Caco-2 (cell line): ENCODE measurements around the gene ZFP1. TPM values are rescaled to one million over a fixed set of nuclear protein-coding genes. Genes with fewer than 3 reads are reported as not detected.
"Not testable (repeated sequence)": the region's sequence is repeated elsewhere in the genome, so short reads cannot be mapped to it uniquely, and the experiment has no call there.

ENCODE experiments used
- BruUV-seq: library from RNA; stranded (reverse); fragments of 400-500 nt; replicated peaks from 2 replicates; lab custom pipeline; 2021; lab: Mats Ljungman, UMichigan
- CTCF ChIA-PET: fragments of 300-600 bp; sonication (Branson Sonifier 250); formaldehyde crosslinking; loops from one replicate; lab custom pipeline; 2022; ENCODE audit warnings: antibody characterized with exemption; lab: Charles Lee
- POLR2A ChIA-PET: fragments of 300-600 bp; sonication (Branson Sonifier 250); formaldehyde crosslinking; loops from one replicate; lab custom pipeline; 2022; ENCODE audit warnings: antibody characterized with exemption; lab: Charles Lee
- DNase-seq, 2 experiments: peaks; one replicate each; pipeline versions ENCODE4 v3.0.0 to v3.0.0-alpha.2; 2020 to 2022
- H3K27me3 ChIP-seq: replicated peaks from 2 replicates; pipeline ENCODE4 v1.6.0; 2011; ENCODE audit warnings: low read length; ENCODE audit not compliant: control insufficient read depth, insufficient read depth
- H3K36me3 ChIP-seq: 2 replicates; pipeline ENCODE4 v1.5.1; 2011; ENCODE audit warnings: low read length; ENCODE audit not compliant: control insufficient read depth, insufficient read depth
- H3K4me1 ChIP-seq: fragments of 250-450 bp; sonication (Bioruptor Pico); 2 replicates; pipeline ENCODE4 v1.5.1; 2020; ENCODE audit warnings: mild to moderate bottlenecking
- H3K4me3 ChIP-seq: 2 replicates; pipeline ENCODE4 v1.5.1; 2011; ENCODE audit warnings: low read depth, mild to moderate bottlenecking, control low read depth, low read length
- H3K9me3 ChIP-seq: fragments of 250-450 bp; sonication (Bioruptor Pico); 2 replicates; pipeline ENCODE4 v1.5.1; 2020; ENCODE audit warnings: mild to moderate bottlenecking, moderate library complexity
- H3K27ac Mint-ChIP-seq: one replicate; pipeline ENCODE4 v1.8.0; 2022; ENCODE audit warnings: mixed read lengths; ENCODE audit not compliant: unreplicated experiment
- H3K27me3 Mint-ChIP-seq: one replicate; pipeline ENCODE4 v1.8.0; 2022; ENCODE audit warnings: mixed read lengths; ENCODE audit not compliant: insufficient read depth, unreplicated experiment
- H3K36me3 Mint-ChIP-seq: one replicate; pipeline ENCODE4 v1.8.0; 2022; ENCODE audit warnings: mild to moderate bottlenecking, mixed read lengths; ENCODE audit not compliant: insufficient read depth, unreplicated experiment
- H3K4me1 Mint-ChIP-seq: one replicate; pipeline ENCODE4 v1.8.0; 2022; ENCODE audit warnings: low read depth, mixed read lengths; ENCODE audit not compliant: unreplicated experiment
- H3K4me3 Mint-ChIP-seq: one replicate; pipeline ENCODE4 v1.8.0; 2022; ENCODE audit warnings: mild to moderate bottlenecking, moderate library complexity, mixed read lengths; ENCODE audit not compliant: unreplicated experiment
- H3K9me3 Mint-ChIP-seq: one replicate; pipeline ENCODE4 v1.8.0; 2022; ENCODE audit warnings: mixed read lengths; ENCODE audit not compliant: unreplicated experiment
- intact Hi-C: fragments of 100-400 bp; cut with micrococcal nuclease; formaldehyde crosslinking; loops from one replicate; pipeline ENCODE4 v1.10.0; 2022; ENCODE audit not compliant: unreplicated experiment
- total RNA-seq: library from RNA; stranded (reverse); gene quantifications from 2 replicates; pipeline ENCODE4 v1.2.3, GENCODE V29; 2022
- TF ChIP-seq, protein P1 (sequence below), 2 experiments: fragments of 200-600 bp in 1 of 2; IDR thresholded peaks; 1 replicate in 1 of 2; 2 replicates in 1 of 2; pipeline versions ENCODE4 v1.5.1 to v1.8.0; 2011 to 2022; ENCODE audit warnings: antibody characterized with exemption in 1 of 2, control low read depth in 1 of 2, inconsistent platforms in 1 of 2, low read depth in 1 of 2, low read length in 1 of 2, mild to moderate bottlenecking in 1 of 2, moderate library complexity in 1 of 2; ENCODE audit not compliant: insufficient read depth in 1 of 2, severe bottlenecking in 1 of 2, unreplicated experiment in 1 of 2

The ZFP1 gene
- total RNA-seq, 1 experiment from 2014 or later, result 11.4 TPM

DNA sequence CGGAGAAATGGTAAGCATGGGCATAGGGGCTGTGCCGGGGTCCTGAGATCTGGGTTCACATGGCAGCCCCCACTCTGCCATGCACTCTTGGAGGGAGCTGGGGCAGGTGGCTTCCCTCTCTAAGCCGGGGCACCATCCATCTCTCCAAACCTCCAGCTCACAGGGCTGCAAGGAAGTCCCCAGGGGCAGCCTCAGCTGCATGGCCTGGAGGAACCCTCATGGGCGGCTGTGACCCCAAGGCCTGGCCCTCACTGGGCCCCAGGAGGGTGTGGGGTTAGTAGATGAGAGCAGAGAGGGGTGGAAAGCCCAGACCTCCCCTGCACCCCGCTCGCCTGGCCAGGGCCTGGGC lies 56.1 kb downstream of the ZFP1 start:
- CTCF ChIA-PET, result no interaction called here
- no TSS peak for BruUV-seq
- Mint-ChIP-seq H3K4me1 (no peaks in the 10 kb centered on the region), H3K27me3 (peaks cover 3% of the 10 kb centered on the region), H3K36me3 (peaks cover 6% of the 10 kb centered on the region), H3K9me3 (no peaks in the 10 kb centered on the region), H3K4me3 (no peak overlapping the region), H3K27ac (no peak overlapping the region)
- H3K36me3 ChIP-seq, result no peaks in the 10 kb centered on the region
- H3K4me3 ChIP-seq, result no peak overlapping the region
- POLR2A ChIA-PET, result no interaction called here
- intact Hi-C loops, result no loop called here
- no peak for DNase-seq
- no peaks in the 10 kb centered on the region for H3K9me3 ChIP-seq
- TF ChIP-seq, protein P1, sequence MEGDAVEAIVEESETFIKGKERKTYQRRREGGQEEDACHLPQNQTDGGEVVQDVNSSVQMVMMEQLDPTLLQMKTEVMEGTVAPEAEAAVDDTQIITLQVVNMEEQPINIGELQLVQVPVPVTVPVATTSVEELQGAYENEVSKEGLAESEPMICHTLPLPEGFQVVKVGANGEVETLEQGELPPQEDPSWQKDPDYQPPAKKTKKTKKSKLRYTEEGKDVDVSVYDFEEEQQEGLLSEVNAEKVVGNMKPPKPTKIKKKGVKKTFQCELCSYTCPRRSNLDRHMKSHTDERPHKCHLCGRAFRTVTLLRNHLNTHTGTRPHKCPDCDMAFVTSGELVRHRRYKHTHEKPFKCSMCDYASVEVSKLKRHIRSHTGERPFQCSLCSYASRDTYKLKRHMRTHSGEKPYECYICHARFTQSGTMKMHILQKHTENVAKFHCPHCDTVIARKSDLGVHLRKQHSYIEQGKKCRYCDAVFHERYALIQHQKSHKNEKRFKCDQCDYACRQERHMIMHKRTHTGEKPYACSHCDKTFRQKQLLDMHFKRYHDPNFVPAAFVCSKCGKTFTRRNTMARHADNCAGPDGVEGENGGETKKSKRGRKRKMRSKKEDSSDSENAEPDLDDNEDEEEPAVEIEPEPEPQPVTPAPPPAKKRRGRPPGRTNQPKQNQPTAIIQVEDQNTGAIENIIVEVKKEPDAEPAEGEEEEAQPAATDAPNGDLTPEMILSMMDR (IDR thresholded peaks at IDR 0.05; ENCODE audit: insufficient read depth in 1 of 2, low read depth in 1 of 2, low read length in 1 of 2, severe bottlenecking in 1 of 2, unreplicated experiment in 1 of 2), result no peak
- no peaks in the 10 kb centered on the region for H3K4me1 ChIP-seq
- H3K27me3 ChIP-seq, result no peaks in the 10 kb centered on the region

DNA sequence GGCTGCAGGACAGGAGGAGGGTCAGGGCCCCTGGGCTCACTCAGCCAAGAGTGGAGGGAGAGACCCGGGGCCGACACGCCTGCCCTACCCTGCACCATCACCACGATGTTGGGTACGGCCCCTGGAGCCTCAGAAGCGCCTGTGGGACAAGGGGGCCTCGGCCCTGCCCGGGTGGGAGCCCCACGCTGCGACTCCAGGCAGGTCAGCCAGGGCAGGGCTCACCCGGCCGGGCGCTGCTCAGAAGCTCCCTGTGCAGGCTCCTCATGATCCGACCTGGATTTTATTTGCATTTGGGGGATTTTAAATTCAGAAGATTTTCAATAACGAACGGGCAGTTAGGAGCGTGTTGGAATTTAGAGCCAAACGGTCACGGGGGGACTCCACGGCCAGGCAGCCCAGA lies 56.6 kb downstream of the ZFP1 start:
- intact Hi-C loops, H3K4me1 ChIP-seq, H3K9me3 Mint-ChIP-seq, H3K36me3 ChIP-seq, H3K4me3 Mint-ChIP-seq, H3K4me1 Mint-ChIP-seq, H3K4me3 ChIP-seq, H3K9me3 ChIP-seq, H3K36me3 Mint-ChIP-seq, H3K27ac Mint-ChIP-seq, H3K27me3 ChIP-seq, BruUV-seq, CTCF ChIA-PET, DNase-seq, H3K27me3 Mint-ChIP-seq, POLR2A ChIA-PET: not testable (repeated sequence)

GRCh38 chr16:75205438-75205837 lies 57.1 kb downstream of the ZFP1 start:
- H3K4me1 Mint-ChIP-seq, H3K27me3 ChIP-seq, DNase-seq, H3K4me3 Mint-ChIP-seq, H3K36me3 Mint-ChIP-seq, CTCF ChIA-PET, intact Hi-C loops, H3K27ac Mint-ChIP-seq, H3K4me3 ChIP-seq, H3K9me3 ChIP-seq, H3K4me1 ChIP-seq, BruUV-seq, POLR2A ChIA-PET, H3K36me3 ChIP-seq, H3K9me3 Mint-ChIP-seq, H3K27me3 Mint-ChIP-seq: not testable (repeated sequence)

DNA sequence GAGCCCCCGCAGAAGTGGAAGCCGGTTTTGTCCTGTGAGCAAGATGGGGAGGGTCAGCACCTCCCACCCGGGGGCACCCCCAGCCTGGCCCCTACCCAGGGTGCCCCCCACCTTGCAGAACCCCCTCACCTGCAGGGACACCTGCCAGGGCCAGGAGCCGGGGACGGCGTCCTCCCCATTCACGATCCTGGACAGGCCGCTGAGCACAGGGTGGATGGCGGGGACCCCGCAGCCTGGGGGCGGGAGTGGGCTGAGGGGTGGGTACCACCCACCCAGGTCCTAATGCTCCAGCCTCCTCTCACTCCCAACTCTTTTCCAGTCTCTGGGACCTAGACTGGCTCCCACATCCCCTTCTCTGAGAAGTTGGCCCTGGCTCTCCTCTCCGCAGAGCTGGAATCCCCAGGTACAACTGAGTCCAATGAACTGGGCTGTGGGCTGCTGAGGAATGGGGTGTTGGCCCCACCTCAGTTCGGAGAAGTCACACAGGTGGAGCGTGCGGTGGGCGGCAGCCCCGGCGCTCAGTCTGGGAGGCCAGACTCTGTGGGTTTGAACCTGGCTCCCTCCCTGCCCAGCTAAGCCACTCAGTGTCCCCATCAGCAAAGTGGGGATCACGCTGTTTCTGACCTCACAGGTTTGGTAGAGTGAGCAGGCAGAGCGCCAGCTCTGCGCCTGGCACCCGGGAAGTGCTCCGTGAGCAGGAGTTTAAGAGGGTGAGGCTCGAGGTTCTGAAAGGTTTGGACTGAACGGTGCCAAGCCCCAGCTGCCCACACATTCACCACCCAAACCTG lies 57.8 kb downstream of the ZFP1 start:
- not testable (repeated sequence) for H3K27me3 Mint-ChIP-seq

More for the DNA sequence above, 57.8 kb downstream of the ZFP1 start:
- H3K36me3 ChIP-seq, POLR2A ChIA-PET, H3K27ac Mint-ChIP-seq, H3K9me3 ChIP-seq, H3K4me1 Mint-ChIP-seq, H3K4me3 ChIP-seq, H3K4me1 ChIP-seq, H3K36me3 Mint-ChIP-seq, H3K27me3 ChIP-seq, BruUV-seq, H3K4me3 Mint-ChIP-seq, CTCF ChIA-PET, DNase-seq, H3K9me3 Mint-ChIP-seq: not testable (repeated sequence)
- intact Hi-C loops, result loop anchor here (2.0 kb wide), 1 partner anchor 19 kb away; no protein-coding TSS in a partner anchor
